PC-9 (cell line): ENCODE measurements around the gene SLC9C1.

Experiments
- CTCF ChIP-seq: fragments of 200-600 bp; sonication (generic); conservative IDR thresholded peaks from 2 replicates; pipeline ENCODE4 v1.6.1; 2017; ENCODE audit warnings: mixed run types, antibody characterized with exemption, mild to moderate bottlenecking, moderate library complexity
- EZH2 ChIP-seq: fragments of 200-600 bp; sonication (generic); IDR thresholded peaks from 2 replicates; pipeline ENCODE4 v1.8.0; 2017; ENCODE audit warnings: antibody characterized with exemption, low read depth

- peak; percentile 66 for TF ChIP-seq CTCF
- no peak for TF ChIP-seq EZH2
Measured at GRCh38 chr3:112327371-112327951, 33.4 kb upstream of the SLC9C1 start.
